GM04503 (cell line): ENCODE measurements around the gene INPP5K.
"Not testable (repeated sequence)": the region's sequence is repeated elsewhere in the genome, so short reads cannot be mapped to it uniquely, and the experiment has no call there.

Experiments used
- DNase-seq: peaks from one replicate; pipeline ENCODE4 v3.0.0-alpha.2; 2012; ENCODE audit warnings: low read depth

Gene INPP5K

DNA sequence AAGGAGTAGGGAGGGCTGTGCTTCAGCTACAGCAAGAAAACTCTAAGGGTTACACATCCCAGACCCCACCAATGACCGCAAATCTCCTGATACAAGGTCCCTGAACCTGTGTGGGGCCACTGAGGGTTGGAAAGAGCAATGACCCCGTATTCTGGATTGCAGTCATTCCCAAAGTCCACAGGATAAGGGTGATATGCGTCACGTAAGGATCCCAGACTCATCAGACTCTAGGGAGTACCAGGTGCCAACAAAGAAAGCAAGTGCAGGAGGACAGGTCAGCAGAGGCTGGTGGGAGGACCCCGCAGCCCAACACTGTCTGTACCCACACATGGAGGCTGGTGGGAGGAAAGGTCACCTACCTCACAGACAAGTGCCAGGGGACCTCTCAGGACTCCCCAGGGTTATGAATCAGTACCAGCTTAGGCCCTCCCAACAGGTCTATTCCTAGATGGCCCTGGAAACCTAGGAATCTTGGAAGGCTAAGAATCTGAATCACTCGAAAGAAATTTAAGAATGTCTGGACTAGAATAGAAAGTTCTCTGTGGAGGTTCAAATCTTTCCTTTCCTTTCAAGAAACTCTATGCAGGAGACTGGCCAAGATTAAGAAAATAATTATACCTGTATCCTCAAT, 30.0 kb upstream of the INPP5K start:
- no peak for DNase-seq

DNA sequence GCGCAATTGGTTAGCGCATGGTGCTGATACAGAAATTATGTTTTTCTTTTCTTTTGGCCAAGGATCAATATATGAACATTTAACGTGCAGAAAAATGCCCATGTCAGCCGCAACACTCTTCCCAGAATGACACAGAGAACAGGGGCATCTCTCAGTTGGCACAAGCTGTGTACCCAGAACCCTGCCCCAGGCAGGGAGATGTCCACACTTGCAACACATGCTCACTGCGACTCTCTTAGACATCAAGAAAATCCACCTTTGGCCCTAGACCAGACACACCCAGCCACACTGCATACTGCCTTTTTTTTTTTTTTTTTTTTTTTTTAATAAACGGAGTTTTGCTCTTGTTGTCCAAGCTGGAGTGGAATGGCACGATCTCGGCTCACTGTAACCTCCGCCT, 29.2 kb upstream of the INPP5K start:
- no peak for DNase-seq

DNA sequence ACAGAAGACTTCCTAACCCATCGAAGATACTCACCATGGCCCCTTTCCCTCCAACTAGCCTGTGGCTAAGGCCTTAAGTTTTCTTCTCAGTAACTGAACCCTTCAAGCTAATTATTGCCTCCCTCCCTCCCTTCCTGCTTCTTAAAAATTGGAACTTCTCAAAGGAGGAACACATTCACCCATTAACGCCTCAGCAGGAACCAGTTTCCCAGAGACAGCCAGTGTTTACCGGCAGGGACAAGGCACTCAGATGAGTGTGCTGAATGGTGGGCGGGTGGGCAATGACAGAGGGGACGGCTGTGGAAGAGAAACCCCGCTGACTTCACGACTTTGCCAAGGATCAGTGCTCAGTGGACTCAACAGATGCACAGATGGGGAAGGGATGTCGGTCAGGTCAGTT, 25.9 kb upstream of the INPP5K start:
- no peak for DNase-seq

DNA sequence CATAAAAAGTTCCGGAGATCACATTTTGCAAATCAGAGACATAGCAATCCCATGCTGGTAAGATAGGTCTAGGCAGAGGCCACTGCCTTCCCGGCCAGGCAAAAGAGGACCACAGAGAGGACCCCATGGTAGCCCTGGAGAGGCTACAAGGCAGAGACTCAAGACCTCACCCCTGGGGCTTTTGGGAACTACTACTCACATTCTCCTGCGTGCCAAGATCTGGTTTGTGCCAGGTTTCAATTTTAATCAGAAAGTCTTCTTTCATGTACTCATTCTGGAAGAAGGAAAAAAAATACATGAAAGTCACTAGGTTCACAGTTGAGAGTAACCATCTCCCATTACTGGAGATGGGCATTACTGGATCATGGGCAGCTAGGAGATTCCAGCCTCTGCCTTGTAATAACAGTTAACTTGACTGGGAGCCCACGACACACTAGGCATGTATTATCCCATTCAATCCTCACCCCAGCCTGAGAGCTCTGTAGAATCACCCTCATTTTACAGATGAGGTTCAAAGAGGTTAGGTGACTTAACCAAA, 25.0 kb upstream of the INPP5K start:
- no peak for DNase-seq

DNA sequence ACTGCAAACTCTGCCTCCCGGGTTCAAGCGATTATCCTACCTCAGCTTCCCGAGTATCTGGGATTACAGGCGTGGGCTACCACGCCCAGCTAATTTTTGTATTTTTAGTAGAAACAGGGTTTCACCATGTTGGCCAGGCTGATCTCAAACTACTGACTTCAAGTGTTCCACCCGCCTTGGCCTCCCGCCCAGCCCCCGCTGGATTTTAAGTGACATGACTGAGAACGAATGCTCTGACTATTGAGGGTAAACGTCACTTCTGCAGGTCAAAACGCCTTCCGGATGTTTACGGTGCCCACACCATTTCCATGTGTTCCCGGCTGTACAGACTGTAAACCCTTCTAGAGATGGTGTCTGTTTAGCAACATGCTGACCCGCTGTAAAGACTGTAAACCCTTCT, 23.4 kb upstream of the INPP5K start:
- no peak for DNase-seq

DNA sequence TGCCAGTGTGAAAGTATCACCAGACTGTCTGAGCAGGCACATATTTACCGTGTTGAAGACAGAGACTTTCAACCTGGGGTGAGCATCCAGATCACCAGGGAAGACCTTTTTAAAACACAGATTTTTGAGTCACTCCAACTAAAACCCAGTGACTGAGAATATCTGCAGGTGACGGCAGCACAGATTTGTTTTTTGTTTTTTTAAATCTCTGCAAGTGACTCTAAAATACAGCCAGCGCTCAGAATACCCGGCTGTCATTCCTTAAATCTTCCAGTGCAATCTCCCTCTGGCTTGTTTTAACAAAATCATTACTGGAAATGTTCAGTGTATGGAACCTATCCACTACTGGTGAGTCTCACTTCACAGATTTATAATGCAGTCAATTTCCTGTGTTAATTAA, 19.3 kb upstream of the INPP5K start:
- no peak for DNase-seq

DNA sequence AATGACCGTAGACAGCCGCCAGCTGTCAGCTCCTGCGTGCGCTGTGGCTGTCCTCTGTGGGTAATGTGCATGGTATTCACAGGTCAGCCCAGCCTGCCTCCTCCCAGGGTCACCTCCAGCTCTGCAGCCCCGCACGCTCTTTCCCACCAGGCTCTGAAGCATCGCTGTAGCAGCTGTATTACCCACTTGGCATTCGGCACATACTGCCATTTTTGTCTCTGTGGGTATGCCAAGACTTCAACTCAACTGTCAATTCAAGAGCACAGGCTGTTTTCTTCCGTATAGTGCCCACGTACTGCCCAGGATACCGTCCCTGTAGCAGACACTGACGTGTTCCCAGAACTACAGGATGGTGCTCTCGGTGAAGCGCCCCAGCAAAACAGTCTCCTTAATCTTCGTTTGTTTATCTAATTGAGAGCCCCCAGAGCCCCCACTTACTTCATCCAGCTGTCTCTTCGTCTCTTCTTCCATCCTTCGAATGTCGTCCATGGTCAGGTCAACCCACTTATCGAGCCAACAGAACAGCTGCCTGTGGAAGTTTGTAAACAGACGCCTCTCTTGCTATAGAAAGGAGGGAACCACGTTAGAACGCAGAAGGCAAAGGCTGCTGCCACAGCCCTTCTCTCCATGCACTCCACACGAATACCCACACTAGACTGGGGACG, 17.4 kb upstream of the INPP5K start:
- DNase-seq, result no peak

DNA sequence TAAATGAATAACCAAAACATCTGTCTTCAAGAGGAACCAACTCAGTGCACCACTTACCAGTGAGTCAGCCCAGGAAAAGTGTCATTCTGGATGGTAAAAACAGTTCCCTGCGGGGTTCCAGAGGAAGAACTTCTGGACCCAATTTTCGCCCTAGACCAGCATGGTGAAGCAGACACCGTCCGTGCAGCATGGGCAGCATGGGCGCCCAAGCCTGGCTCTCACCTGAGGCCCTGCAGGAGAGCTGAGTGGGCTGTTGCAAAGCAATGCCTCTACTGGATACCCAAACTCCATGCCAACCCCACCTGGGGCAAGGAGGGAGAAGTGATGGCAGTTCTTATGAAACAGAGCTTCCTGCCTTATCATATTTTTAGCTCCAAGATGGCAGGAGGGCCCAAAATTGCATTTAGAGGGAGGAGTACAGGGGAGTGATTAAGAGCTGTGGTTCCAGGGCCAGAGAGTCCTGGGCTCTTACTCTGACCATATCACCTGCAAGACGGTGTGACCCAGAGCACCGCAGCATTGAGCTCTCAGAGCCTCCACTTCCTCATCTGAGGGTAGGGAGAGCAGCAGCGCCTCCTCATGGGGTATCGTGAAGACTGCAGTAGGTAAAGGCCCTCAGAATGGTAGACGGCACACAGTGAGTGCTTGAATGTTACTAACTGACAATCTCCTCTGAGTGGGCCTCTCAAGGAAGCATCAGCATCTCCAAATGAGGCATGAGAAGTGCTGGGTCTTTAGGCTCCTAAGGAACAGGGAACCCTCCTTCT, 16.6 kb upstream of the INPP5K start:
- DNase-seq, result no peak

DNA sequence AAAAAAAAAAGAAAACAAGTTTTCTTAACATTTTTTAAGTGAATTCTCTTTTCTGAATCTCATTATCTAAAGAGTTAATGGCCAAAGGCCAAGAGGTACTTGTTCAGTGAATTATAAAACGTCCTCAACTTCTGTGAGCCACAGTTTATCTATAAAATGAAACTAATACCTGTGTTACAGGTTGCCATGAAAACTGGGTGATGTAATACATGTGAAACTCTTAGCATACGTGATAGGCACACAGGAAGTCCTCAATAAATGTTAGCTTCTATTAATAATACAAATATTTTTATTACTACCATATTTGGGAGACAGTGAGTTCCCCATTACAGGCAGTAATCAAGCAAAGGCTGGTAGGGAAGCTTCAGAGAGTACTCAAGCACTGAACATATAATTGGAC, 13.5 kb upstream of the INPP5K start:
- no peak for DNase-seq

DNA sequence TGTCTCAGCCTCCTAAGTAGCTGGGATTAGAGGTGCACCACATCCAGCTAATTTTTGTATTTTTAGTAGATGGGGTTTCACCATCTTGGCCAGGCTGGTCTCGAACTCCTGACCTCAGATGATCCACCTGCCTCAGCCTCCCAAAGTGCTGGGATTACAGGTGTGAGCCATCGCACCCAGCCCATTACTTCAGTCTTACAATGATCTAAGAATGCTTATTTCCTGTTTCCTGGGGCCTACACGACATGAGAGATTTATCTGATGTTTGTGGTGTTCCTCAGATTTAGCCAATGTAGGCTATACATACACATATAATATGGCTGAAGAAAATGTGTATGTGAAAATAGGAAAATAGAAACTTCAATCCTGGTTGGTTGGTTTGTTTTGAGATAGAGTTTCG, 10.5 kb upstream of the INPP5K start:
- DNase-seq, result not testable (repeated sequence)

DNA sequence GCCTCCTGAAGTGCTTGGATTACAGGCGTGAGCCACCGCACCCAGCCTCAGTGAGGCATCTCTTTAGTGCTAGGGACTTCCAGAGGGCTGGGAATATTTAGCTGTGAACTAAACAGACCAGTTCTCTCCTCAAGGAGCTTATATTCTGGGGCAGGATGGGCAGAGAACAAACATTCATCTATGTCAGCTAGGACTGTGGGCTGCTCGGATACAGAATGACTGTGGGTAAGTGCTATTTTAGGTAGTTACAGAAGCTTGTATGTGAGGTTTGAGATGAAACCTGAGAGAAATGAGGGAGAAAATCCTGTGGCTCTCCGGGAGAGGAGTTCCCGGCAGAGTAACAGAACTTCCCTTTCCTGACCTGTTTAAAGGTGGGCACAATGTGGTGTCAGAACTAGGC, 6.2 kb upstream of the INPP5K start:
- DNase-seq, result no peak

DNA sequence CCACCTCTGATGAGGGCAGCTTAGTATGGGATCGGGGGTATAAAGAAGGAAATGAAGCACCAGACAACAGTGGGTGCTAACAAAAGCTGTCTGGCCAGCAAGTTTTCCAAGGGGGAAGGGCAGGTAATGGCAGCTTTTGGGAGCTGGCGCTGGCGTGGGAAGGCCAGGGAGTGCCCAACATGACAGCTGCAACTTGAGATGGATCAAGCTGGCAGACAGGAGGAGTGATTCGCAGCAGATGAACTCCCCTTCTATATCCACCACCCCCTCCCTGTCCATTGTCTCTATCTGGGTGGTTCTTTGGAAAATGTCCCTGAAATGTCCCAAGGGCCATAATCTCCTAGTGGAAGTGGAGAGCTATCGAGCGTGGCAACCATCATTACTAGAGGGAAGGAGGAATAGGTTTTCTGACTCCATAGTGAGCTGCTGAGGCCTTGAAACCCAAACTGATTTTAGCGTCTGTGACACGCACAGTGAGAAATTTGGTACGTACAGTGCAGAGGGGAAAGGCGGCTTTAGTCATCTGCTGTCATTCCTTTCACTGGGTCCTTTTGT, 4.8 kb upstream of the INPP5K start:
- DNase-seq, result no peak

DNA sequence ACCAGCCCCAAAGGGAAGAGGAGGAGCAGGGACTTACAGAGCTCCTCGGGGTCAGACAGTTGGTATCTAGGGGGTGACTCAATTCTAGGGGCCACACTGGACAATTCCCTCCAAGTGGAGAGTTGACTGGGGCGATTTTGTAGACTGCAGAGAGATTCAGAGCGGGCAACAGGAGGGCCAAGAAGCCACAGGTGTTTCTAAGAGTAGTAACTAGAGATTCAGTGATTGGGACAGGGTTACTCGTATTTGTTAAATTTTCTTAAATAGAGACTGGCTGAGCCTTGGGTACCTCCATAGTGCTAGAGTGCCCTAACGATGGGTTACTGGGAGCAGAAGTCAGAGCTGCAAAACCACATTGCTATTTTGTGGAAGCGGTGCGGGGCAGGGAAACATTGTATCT, 3.3 kb upstream of the INPP5K start:
- no peak for DNase-seq

DNA sequence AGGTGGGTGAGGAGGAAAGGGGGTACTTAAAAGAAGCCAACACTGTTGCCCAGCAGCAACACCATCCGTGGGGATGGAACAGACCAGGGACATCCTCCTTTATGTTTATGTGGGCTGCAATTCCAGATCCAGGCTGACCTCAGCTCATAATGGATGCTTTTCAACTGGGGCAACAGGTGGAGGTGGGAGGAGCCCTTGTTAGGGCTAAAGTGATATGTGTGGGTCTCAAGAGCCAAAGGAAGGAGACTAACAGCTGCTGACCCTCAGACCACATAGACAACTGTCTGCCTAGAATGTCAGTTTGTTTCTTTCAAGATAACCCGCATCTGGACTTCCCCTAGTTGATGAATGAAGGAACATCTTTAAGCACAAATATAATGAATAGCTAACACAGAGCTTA, 2.0 kb upstream of the INPP5K start:
- DNase-seq, result no peak

DNA sequence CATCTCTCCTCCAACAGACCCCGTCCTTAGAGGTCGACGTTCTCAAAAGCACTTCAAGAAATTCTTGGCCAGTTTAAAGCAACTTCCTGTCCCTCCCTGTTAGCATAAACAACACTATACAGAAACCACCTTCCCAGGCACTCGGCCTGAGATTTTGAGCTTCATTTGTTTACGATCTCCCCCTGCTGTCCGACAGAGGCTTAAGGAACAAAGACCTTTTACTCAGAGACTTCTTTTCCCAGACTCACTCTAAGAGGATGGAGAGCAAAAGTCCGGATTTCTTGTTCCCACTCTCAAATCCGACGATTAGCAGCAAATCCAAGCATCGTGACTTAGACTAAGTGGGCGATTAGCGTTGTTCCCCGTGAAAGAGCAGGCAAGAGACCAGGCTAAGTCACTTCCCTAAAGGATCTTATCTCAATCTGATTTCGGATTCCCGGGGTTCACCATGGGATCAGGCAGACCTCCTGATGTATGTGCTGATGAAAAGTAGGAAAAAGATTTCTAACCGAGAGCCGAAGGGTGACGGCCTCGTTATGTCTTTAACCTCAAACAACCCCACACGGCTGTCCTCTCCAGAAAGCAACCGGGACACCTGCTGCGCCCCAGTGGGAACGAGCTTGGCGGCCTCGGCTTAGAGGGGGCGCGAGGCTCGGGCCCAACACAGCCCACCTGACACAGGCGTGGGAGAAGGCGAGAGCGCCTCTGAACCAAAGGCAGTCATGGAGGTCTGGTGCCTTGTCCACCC, 598 bp downstream of the INPP5K start:
- DNase-seq, result peak; percentile 63

DNA sequence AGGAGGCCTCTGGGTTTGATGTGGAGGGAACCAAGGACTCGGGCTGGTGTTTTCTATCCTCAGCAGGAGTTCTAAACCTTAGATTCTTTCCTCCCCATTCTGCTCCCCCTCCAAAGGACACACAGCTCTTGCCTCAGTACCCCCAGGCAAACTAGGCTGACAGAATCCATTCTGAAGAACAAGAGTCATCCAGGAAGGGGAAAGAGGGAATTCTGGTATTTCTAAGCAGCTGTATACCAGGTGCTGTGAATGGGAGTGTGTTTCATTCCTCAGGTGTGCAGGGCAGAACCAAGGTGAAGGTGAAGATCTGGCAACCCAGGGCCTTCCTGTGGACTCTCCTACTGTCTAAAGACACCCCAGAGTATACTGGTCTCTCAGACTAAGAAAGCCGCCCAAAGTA, 4.1 kb downstream of the INPP5K start:
- DNase-seq, result no peak

DNA sequence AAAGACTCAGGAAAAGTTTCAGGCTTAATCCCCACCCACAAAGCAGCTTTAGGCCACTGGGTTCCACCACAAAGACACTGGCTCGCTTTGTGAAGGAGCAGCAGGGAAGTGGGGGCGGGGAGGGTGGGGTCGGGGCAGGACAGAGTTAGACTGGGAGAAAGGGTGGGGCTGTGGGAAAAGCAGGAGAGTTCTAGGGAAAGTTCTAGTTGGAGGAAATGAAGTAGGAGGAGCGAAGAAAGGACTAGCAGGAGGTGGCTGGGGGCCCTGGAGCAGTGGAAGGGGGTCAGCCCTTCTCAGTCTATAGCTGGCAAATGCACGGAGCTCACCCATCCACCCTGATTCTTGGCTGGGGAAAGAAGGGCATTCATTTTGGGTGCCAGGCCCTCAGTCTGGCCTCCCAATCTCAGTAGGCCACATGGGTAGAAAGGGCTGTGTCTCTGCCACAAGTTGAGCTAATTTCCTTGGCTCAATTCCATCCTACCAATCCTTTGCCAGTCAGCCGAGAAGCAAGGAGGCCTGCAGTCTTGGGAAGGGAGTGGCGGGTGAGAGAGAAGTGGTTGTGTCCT, 4.6 kb downstream of the INPP5K start:
- DNase-seq, result no peak

DNA sequence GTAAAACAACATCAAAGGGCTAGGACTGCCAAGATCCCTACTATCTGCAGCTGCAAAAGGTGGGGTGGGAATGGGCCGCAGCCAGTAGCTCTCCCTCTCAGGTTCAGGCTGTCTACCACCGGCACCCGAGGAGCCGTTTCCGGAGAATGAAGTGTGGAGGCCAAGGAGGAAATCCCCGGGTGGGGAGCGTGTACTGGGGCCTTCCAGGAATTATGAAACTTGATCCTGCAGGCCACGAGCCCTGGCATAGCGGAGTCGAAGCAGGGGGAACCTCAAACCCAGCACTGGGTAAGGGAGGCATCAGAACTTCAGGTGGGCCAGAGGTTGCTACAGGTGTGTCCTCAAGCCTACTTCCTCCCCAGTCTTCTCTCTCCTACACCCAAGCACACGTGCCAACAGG, 5.1 kb downstream of the INPP5K start:
- no peak for DNase-seq

DNA sequence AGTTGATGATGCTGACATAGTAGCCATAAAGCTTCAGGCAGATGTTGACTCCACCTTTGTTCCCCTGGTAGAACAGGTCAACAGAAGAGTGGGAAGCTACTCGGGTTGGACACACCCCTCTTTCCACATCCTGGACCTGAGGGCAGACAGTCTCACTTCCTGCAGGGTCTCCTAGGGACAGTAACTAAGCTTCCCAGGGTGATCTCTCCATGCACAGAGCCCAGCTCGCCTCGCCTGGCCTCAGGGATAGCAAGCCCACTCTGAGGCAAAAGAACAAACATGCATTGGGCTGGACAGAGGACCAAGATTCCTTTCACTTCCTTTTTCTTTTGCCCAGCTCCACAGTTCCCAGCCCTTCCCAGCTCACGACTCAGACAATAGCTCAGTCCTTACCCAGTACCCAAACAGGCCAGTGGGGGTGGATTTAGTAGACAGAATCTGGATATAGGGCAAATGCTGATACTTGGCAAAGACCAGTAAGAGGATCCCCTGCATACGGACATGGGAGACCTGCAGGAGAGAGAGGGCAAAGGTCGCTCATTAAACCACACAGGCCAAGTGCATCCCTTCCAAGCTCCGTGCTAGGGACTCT, 7.0 kb downstream of the INPP5K start:
- DNase-seq, result no peak

DNA sequence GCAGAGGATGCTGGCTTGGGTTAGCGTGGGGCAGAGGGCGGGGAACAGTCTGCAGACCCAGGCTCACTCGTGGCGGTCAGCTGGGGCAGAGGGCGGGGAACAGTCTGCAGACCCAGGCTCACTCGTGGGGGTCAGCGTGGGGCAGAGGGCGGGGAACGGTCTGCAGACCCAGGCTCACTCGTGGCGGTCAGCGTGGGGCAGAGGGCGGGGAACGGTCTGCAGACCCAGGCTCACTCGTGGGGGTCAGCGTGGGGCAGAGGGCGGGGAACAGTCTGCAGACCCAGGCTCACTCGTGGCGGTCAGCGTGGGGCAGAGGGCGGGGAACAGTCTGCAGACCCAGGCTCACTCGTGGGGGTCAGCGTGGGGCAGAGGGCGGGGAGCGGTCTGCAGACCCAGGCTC, 7.7 kb downstream of the INPP5K start:
- not testable (repeated sequence) for DNase-seq

DNA sequence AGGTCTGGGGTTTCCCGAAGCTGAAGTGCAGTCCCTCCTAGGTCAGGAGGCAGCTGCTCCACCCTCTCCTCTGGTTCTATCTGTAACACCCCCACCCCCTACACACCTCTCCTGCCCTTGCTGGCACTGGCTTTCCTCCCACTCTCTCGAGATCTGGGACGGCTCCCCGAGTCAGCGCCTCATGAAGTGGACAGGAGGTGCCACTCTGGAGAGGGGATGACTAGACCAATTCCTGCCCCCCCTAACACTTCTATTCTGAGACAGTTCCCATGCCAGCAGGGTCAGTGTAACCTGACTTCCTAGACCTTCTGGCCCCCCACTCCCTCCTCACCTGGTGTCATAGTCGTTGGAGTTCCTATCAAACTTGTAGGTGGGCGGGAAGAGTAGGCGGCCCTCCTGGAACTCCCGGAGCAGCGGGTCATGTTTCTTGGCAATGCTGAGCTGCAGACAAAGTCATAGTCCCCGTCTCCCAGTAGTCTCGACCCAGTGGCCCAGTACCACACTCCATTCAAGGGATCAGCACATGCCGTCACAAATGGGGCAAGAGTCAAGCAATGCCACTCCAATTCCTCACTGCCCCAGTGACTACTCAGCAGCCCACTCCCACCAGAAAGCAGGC, 9.7 kb downstream of the INPP5K start:
- DNase-seq, result no peak
